GM18520 (cell line): ENCODE measurements around the gene SLX1A.
"Not testable (repeated sequence)": the region's sequence is repeated elsewhere in the genome, so short reads cannot be mapped to it uniquely, and the experiment has no call there.

Experiments
- ATAC-seq: cut with Tn5 transposase; IDR thresholded peaks from one replicate; pipeline ENCODE4 v1.9.1; 2021; ENCODE audit not compliant: unreplicated experiment

Gene SLX1A

DNA sequence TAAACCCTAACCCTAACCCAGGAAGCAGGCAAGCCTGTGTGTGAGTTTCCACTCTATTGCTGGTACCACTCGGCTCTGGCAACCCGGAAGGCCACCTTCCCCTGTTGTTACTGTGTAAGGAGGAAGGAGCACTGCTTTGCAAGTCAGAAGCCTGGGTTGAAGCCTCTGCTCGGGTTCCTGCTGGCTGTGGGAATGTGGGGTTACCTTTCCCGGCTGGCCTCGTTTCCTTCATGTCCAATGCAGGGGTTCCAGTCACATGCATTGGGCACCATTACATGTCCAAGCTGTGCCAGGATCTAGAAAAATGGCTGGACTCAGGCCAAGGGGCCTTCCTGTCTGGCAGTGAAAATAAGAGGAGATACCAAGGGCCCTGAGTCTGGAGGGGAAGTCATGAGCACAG lies 23.4 kb downstream of the SLX1A start:
- not testable (repeated sequence) for ATAC-seq
